IgD-negative memory B cell (primary cell): ENCODE data around the gene CCDC175. TPM values are rescaled to one million over a fixed set of nuclear protein-coding genes. Genes with fewer than 3 reads are reported as not detected.

Source experiments
- H3K27ac Mint-ChIP-seq, 3 donors: one replicate each; pipeline ENCODE4 v1.8.0; 2020 to 2022; ENCODE audit warnings: mild to moderate bottlenecking in 3 of 3, mixed read lengths in 3 of 3, moderate library complexity in 1 of 3
- H3K27me3 Mint-ChIP-seq: one replicate; pipeline ENCODE4 v1.8.0; 2021; ENCODE audit warnings: mixed read lengths
- H3K36me3 Mint-ChIP-seq: one replicate; pipeline ENCODE4 v1.8.0; 2020; ENCODE audit warnings: mild to moderate bottlenecking, mixed read lengths
- H3K4me1 Mint-ChIP-seq, 3 donors: one replicate each; pipeline ENCODE4 v1.8.0; 2020 to 2022; ENCODE audit warnings: mixed read lengths in 3 of 3, mild to moderate bottlenecking in 1 of 3
- H3K4me3 Mint-ChIP-seq, 4 donors: one replicate each; pipeline ENCODE4 v1.8.0; 2020 to 2022; ENCODE audit warnings: mild to moderate bottlenecking in 4 of 4, mixed read lengths in 4 of 4, moderate library complexity in 3 of 4
- H3K9me3 Mint-ChIP-seq, 3 donors: one replicate each; pipeline ENCODE4 v1.8.0; 2020 to 2021; ENCODE audit warnings: mixed read lengths in 3 of 3, mild to moderate bottlenecking in 1 of 3
- polyA plus RNA-seq: library from polyadenylated mRNA; unstranded; fragments of 300-500 nt; fragmentation: Illumina TruSeq; gene quantifications from one replicate; pipeline ENCODE4 v1.2.3, GENCODE V29; 2021

CCDC175 gene
- polyA plus RNA-seq: not detected

DNA sequence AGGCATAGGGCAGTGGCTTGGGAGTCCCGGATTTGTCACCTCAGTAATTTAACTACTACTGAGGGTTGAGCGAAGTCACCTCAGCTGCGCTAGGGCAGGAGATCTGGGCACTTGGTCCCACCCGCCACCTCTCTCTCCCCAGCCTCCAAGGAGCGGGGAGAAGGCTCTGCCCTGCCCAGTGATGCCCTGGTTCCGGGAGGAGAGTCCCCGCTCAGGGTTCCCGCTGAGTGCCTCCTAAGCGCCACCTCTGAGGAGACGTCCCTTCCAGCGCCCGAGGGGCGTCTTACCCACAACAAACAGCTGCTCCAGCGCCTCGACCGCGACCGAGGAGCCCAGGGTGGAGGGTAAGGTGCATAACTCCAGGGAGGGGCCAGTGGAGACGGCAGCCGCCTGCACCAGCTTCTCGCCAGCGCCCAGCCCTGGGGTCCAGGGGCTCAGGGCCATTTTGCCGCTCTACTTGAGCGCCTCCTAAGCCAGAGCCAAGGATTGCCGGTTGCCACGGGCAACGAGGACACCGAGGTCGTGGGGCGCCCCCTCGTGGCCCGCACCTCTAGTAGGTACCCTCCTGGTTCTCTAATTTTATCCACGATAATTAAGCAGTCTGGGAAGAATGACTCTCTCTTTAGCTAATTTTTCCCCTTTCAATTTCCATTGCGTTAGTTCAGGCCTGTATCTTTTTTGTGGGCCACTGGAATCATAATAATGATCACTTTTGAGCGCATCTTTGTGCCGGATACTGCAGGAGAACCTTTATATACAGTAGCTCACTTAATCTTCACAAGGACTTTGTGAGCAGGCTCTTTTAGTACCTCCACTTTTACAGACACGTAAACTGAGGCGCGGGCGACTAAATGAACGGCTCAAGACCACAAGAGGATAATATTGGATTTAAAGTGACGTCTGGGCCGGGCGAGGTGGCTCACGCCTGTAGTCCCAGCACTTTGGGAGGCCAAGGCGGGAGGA is at the start of gene CCDC175:
TSS of gene CCDC175 (minus strand) at position 481 of the 963 bp plus-strand sequence. CDS start at position 444, 37 bp downstream.
- H3K27ac Mint-ChIP-seq: peak within 1 kb of the TSS in 2 of 3 donors; percentile 5 to 37
- H3K4me3 Mint-ChIP-seq: peak within 1 kb of the TSS; percentile 21 to 91 (median 84)

GRCh38 chr14:59622631-59623030 is 46.0 kb upstream of the CCDC175 start:
- Mint-ChIP-seq H3K27ac (no peak overlapping the region), H3K36me3 (no peaks in the 10 kb centered on the region), H3K4me1 (no peaks in the 10 kb centered on the region), H3K4me3 (no peak overlapping the region), H3K27me3 (peaks cover 6% of the 10 kb centered on the region), H3K9me3 (peaks cover 0 to 6% (median 3%) of the 10 kb centered on the region in 3 donors)

More for the DNA sequence above, at the start of gene CCDC175:
- H3K9me3 Mint-ChIP-seq: no peaks in the 10 kb centered on the region
- H3K36me3 Mint-ChIP-seq: no peaks in the 10 kb centered on the region
- peaks cover 6% of the 10 kb centered on the region for H3K27me3 Mint-ChIP-seq
- H3K4me1 Mint-ChIP-seq: peaks cover 1 to 6% (median 4%) of the 10 kb centered on the region in 3 donors

DNA sequence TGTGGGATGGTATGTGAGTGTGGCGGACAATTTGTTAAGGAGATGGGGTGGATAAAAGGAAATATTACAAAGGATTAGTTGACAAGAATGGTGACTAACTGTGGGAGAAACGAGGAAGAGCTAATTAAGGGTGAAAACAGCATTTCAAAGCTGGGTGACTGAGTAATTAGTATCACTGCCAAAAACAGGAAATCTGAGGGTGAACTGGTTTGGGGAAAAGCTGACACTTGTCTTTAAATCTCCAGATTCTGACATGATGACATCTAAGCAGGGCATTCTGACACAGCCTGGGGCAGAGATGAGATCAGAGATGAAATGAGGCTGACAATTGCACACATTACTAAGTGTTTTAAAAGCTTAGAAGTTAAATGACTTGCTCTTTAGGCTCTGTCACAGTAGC is 42.4 kb upstream of the CCDC175 start:
- Mint-ChIP-seq H3K4me3 (no peak overlapping the region), H3K4me1 (no peaks in the 10 kb centered on the region), H3K27ac (no peak overlapping the region), H3K27me3 (peaks cover 4% of the 10 kb centered on the region), H3K9me3 (peaks cover 0 to 6% (median 3%) of the 10 kb centered on the region in 3 donors), H3K36me3 (no peaks in the 10 kb centered on the region)

- Mint-ChIP-seq H3K9me3 (peaks cover 0 to 2% (median 0%) of the 10 kb centered on the region in 3 donors), H3K27me3 (peaks cover 8% of the 10 kb centered on the region), H3K36me3 (no peaks in the 10 kb centered on the region), H3K4me3 (no peak overlapping the region), H3K27ac (no peak overlapping the region), H3K4me1 (no peaks in the 10 kb centered on the region)
Measured at GRCh38 chr14:59601056-59601455, 24.4 kb upstream of the CCDC175 start.

DNA sequence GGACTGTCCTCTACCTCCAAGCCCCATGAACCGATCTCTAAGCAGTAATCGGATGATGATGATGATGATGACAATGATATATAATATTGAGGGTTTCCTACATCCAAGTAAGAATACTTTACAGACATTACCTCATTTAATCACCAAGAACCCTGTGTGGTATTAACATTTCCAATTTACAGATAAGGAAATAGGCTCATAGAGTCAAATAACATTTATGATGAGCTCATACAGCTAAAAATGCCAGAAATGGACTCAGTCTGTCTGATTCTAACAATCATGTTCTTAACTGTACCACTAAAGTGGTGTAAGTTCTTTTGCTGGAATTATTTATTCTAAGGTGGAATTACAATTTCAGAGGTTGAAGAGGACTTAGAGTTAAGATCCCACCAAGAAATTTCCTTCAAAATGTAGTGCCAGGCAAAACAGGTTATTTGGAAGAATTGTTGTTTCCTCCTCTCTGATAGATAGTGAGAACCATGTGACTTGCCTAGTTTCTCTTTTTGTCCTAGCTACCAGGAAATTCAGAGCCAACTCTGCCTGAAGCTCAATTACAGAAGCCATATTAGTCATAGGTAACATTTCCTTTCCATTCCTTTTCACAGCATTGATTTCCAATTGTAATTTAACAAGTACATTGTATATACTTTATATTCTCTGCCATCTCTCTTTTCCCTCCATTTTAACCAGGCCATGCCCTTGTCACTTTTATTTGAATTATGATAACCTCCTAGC is 23.8 kb upstream of the CCDC175 start:
- no peak overlapping the region for H3K27ac Mint-ChIP-seq
- H3K4me1 Mint-ChIP-seq: no peaks in the 10 kb centered on the region
- H3K36me3 Mint-ChIP-seq: no peaks in the 10 kb centered on the region
- peaks cover 8% of the 10 kb centered on the region for H3K27me3 Mint-ChIP-seq
- peaks cover 0 to 2% (median 0%) of the 10 kb centered on the region in 3 donors for H3K9me3 Mint-ChIP-seq
- no peak overlapping the region for H3K4me3 Mint-ChIP-seq

- peaks cover 4% of the 10 kb centered on the region for H3K27me3 Mint-ChIP-seq
- no peak overlapping the region for H3K4me3 Mint-ChIP-seq
- H3K27ac Mint-ChIP-seq: no peak overlapping the region
- H3K36me3 Mint-ChIP-seq: no peaks in the 10 kb centered on the region
- H3K9me3 Mint-ChIP-seq: peaks cover 2 to 4% (median 3%) of the 10 kb centered on the region in 3 donors
- H3K4me1 Mint-ChIP-seq: no peaks in the 10 kb centered on the region
Measured at GRCh38 chr14:59595071-59595470, 18.5 kb upstream of the CCDC175 start.

GRCh38 chr14:59591641-59592370 is 15.2 kb upstream of the CCDC175 start:
- H3K4me3 Mint-ChIP-seq: no peak overlapping the region
- H3K27ac Mint-ChIP-seq: no peak overlapping the region
- H3K27me3 Mint-ChIP-seq: peaks cover 2% of the 10 kb centered on the region
- peaks cover 0 to 2% (median 0%) of the 10 kb centered on the region in 3 donors for H3K4me1 Mint-ChIP-seq
- H3K36me3 Mint-ChIP-seq: no peaks in the 10 kb centered on the region
- H3K9me3 Mint-ChIP-seq: peaks cover 2 to 4% (median 3%) of the 10 kb centered on the region in 3 donors

GRCh38 chr14:59588101-59588500 is 11.5 kb upstream of the CCDC175 start:
- Mint-ChIP-seq H3K4me3 (peak overlapping the region in 1 of 4 donors; percentile 49), H3K27me3 (no peaks in the 10 kb centered on the region), H3K4me1 (peaks cover 3 to 12% (median 3%) of the 10 kb centered on the region in 3 donors), H3K36me3 (no peaks in the 10 kb centered on the region), H3K27ac (no peak overlapping the region), H3K9me3 (peaks cover 2 to 3% (median 2%) of the 10 kb centered on the region in 3 donors)

GRCh38 chr14:59585891-59586554 is 9.4 kb upstream of the CCDC175 start:
- Mint-ChIP-seq H3K36me3 (no peaks in the 10 kb centered on the region), H3K4me1 (peaks cover 3 to 12% (median 3%) of the 10 kb centered on the region in 3 donors), H3K4me3 (peak overlapping the region in 2 of 4 donors; percentile 28 to 37), H3K27me3 (no peaks in the 10 kb centered on the region), H3K27ac (no peak overlapping the region), H3K9me3 (no peaks in the 10 kb centered on the region)

DNA sequence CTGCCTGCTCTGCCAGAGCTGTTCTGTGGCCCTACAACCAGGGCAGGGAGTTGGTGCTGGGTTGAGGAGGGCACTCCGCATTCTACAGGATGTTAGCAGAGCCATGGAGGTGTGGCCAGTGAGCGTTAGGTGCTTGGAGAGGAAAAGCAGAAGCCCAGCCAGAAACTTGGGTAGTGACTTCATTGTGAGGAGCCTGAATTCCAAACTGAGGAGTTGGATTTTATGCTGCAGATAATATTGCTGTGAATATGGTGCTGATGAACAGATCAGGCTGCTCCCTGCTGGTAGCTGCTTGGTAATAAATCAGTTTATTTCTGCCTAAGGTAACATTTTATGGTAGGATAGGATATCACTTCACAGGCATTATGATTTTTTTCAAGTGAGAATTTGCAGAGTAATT is 7.1 kb upstream of the CCDC175 start:
- Mint-ChIP-seq H3K4me1 (peaks cover 3 to 12% (median 3%) of the 10 kb centered on the region in 3 donors), H3K27me3 (peaks cover 2% of the 10 kb centered on the region), H3K9me3 (no peaks in the 10 kb centered on the region), H3K36me3 (no peaks in the 10 kb centered on the region), H3K4me3 (peak overlapping the region in 1 of 4 donors; percentile 30), H3K27ac (no peak overlapping the region)

- Mint-ChIP-seq H3K36me3 (no peaks in the 10 kb centered on the region), H3K27me3 (peaks cover 2% of the 10 kb centered on the region), H3K4me1 (peaks cover 3 to 12% (median 3%) of the 10 kb centered on the region in 3 donors), H3K4me3 (no peak overlapping the region), H3K27ac (no peak overlapping the region), H3K9me3 (no peaks in the 10 kb centered on the region)
Measured at GRCh38 chr14:59582845-59583509, 6.4 kb upstream of the CCDC175 start.

GRCh38 chr14:59582161-59582560 is 5.5 kb upstream of the CCDC175 start:
- H3K9me3 Mint-ChIP-seq: no peaks in the 10 kb centered on the region
- peaks cover 2% of the 10 kb centered on the region for H3K27me3 Mint-ChIP-seq
- no peak overlapping the region for H3K4me3 Mint-ChIP-seq
- H3K4me1 Mint-ChIP-seq: peaks cover 3 to 12% (median 3%) of the 10 kb centered on the region in 3 donors
- H3K36me3 Mint-ChIP-seq: no peaks in the 10 kb centered on the region
- H3K27ac Mint-ChIP-seq: no peak overlapping the region

DNA sequence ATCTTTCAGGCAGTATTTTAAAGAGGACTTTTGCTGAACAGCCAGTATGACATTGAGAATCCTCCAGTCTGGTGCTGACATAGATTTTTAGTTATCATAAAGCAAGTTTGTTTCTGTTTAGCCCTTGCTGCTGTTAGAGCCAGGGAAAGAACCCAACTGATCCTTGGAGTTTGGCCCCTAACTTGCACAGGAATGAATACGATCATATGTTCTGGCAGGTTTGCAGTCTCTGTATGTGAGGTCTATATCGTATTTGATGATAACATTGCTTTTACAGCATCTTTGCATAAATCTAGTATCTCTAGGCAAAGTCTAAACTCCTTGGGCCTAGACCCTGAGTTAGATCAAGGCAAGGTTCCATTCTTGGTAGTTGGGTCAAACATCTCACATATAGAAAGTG is 4.3 kb upstream of the CCDC175 start:
- Mint-ChIP-seq H3K27ac (no peak overlapping the region), H3K9me3 (no peaks in the 10 kb centered on the region), H3K27me3 (peaks cover 5% of the 10 kb centered on the region), H3K36me3 (no peaks in the 10 kb centered on the region), H3K4me1 (peaks cover 1 to 7% (median 4%) of the 10 kb centered on the region in 3 donors), H3K4me3 (no peak overlapping the region)

DNA sequence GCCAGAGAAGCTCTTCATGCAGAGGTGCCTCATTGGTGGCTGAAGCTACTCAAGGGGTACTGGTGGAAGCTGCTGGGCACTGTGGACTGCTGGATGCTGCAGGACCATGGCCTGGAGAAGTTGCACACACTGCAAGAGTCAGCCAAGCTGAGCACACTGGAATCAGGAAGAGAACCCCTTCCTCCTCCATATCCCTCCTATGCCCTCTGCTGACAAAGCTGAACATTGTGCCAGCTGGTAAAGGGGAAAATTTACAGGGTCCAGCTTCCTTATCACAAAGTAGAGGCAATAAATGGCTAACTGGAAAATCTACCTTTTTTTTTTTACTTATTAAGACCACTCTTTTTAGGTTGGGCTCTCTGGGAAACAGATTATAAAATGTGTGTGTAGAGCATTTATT is 6.5 kb downstream of the CCDC175 start:
- Mint-ChIP-seq H3K4me3 (no peak overlapping the region), H3K9me3 (no peaks in the 10 kb centered on the region), H3K27ac (no peak overlapping the region), H3K36me3 (no peaks in the 10 kb centered on the region), H3K4me1 (no peaks in the 10 kb centered on the region), H3K27me3 (peaks cover 10% of the 10 kb centered on the region)
